Fibroblast of villous mesenchyme (primary cell): ENCODE measurements around the gene ITIH2. TPM values are rescaled to one million over a fixed set of nuclear protein-coding genes. Genes with fewer than 3 reads are reported as not detected.

Experiments
- DNase-seq: peaks from one replicate; pipeline ENCODE4 v3.0.0-alpha.2; 2010; ENCODE audit warnings: low read depth
- H3K4me3 ChIP-seq: 2 replicates; pipeline ENCODE4 v1.5.1; 2011; ENCODE audit warnings: low read depth, mild to moderate bottlenecking, low read length
- total RNA-seq: library from RNA; depleted of rRNA; stranded (reverse); fragments of >200 nt; gene quantifications from 2 replicates; pipeline ENCODE4 v1.2.3, GENCODE V29; 2012
- TF ChIP-seq, protein P1 (sequence below): IDR thresholded peaks from 2 replicates; pipeline ENCODE4 v1.5.1; 2012; ENCODE audit warnings: low read depth, mild to moderate bottlenecking, low read length; ENCODE audit not compliant: insufficient read depth

The ITIH2 gene
- total RNA-seq, 1 donor: not detected

DNA sequence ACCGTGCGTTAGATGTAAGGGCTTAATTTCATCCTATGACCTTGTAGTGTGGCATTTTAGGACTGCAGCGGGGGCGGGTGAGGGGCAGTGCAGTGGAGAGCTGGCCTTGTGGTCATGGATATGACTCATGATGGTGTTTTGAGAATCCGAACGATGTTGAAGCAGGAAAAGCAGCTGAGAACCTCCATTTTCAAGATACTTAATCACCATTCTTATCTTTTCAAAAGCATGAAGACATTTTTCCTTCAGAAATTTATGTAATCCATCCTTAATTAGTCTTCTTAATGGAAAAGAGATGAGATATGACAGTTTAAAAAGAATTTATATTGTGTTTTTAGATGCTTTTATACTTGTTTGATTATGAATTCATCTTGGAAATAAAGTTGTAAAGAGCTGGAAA is 94.5 kb downstream of the ITIH2 start:
- no peak overlapping the region for H3K4me3 ChIP-seq
- DNase-seq: peak; percentile 92

More for the DNA sequence above, 94.5 kb downstream of the ITIH2 start:
- TF ChIP-seq, protein P1, sequence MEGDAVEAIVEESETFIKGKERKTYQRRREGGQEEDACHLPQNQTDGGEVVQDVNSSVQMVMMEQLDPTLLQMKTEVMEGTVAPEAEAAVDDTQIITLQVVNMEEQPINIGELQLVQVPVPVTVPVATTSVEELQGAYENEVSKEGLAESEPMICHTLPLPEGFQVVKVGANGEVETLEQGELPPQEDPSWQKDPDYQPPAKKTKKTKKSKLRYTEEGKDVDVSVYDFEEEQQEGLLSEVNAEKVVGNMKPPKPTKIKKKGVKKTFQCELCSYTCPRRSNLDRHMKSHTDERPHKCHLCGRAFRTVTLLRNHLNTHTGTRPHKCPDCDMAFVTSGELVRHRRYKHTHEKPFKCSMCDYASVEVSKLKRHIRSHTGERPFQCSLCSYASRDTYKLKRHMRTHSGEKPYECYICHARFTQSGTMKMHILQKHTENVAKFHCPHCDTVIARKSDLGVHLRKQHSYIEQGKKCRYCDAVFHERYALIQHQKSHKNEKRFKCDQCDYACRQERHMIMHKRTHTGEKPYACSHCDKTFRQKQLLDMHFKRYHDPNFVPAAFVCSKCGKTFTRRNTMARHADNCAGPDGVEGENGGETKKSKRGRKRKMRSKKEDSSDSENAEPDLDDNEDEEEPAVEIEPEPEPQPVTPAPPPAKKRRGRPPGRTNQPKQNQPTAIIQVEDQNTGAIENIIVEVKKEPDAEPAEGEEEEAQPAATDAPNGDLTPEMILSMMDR: no peak

Other genes starting within 250 kb of the ITIH2 start
- under 0.01 and 0.43 TPM in 2 replicates for gene ITIH5, start 36.4 kb upstream of the ITIH2 start, total RNA-seq
- 6.1 and 9.5 TPM in 2 replicates for gene KIN, start 84.7 kb downstream of the ITIH2 start, total RNA-seq
- gene ATP5F1C, start 84.9 kb downstream of the ITIH2 start, total RNA-seq: 235 and 265 TPM in 2 replicates
- gene TAF3, start 115.2 kb downstream of the ITIH2 start, total RNA-seq: 2.2 and 2.3 TPM in 2 replicates